GM23248 (cell line): ENCODE data around the gene APBA3. TPM values are rescaled to one million over a fixed set of nuclear protein-coding genes. Genes with fewer than 3 reads are reported as not detected.
"Not testable (repeated sequence)": the region's sequence is repeated elsewhere in the genome, so short reads cannot be mapped to it uniquely, and the experiment has no call there.

Experiments
- DNase-seq: peaks from one replicate; pipeline ENCODE4 v3.0.0-alpha.2; 2015
- H2AFZ ChIP-seq: fragments of 200-600 bp; sonication (generic); 2 replicates; pipeline ENCODE4 v1.6.1; 2016; ENCODE audit warnings: antibody characterized with exemption
- H3F3A ChIP-seq: fragments of 200-600 bp; sonication (generic); 2 replicates; pipeline ENCODE4 v1.6.1; 2016; ENCODE audit warnings: mild to moderate bottlenecking, antibody characterized with exemption, mixed run types; ENCODE audit not compliant: insufficient read depth
- H3K27ac ChIP-seq: fragments of 200-600 bp; sonication (generic); 2 replicates; pipeline ENCODE4 v1.5.1; 2016; ENCODE audit warnings: mild to moderate bottlenecking
- H3K27me3 ChIP-seq: fragments of 200-600 bp; sonication (generic); replicated peaks from 2 replicates; pipeline ENCODE4 v1.6.1; 2016; ENCODE audit warnings: mild to moderate bottlenecking; ENCODE audit not compliant: insufficient read depth
- H3K36me3 ChIP-seq: fragments of 200-600 bp; sonication (generic); 2 replicates; pipeline ENCODE4 v1.6.1; 2016; ENCODE audit warnings: low read depth, mild to moderate bottlenecking
- H3K4me1 ChIP-seq: fragments of 200-600 bp; sonication (generic); 2 replicates; pipeline ENCODE4 v1.6.1; 2016; ENCODE audit warnings: mild to moderate bottlenecking; ENCODE audit not compliant: insufficient read depth
- H3K4me2 ChIP-seq: fragments of 200-600 bp; sonication (generic); one replicate; pipeline ENCODE4 v1.6.1; 2016; ENCODE audit warnings: mild to moderate bottlenecking; ENCODE audit not compliant: unreplicated experiment
- H3K4me3 ChIP-seq: fragments of 200-600 bp; sonication (generic); 2 replicates; pipeline ENCODE4 v1.5.1; 2016; ENCODE audit warnings: mild to moderate bottlenecking
- H3K79me2 ChIP-seq: fragments of 200-600 bp; sonication (generic); 2 replicates; pipeline ENCODE4 v1.6.1; 2016; ENCODE audit warnings: mild to moderate bottlenecking; ENCODE audit not compliant: insufficient read depth
- H3K9ac ChIP-seq: fragments of 200-600 bp; sonication (generic); 2 replicates; pipeline ENCODE4 v1.6.1; 2016; ENCODE audit warnings: mild to moderate bottlenecking
- H3K9me2 ChIP-seq: fragments of 200-600 bp; sonication (generic); 2 replicates; pipeline ENCODE4 v1.6.1; 2016; ENCODE audit warnings: mixed run types, mild to moderate bottlenecking, moderate library complexity; ENCODE audit not compliant: insufficient read depth
- H3K9me3 ChIP-seq: fragments of 200-600 bp; sonication (generic); one replicate; pipeline ENCODE4 v1.6.1; 2017; ENCODE audit warnings: low read depth
- H4K20me1 ChIP-seq: fragments of 200-600 bp; sonication (generic); 2 replicates; pipeline ENCODE4 v1.6.0; 2016; ENCODE audit not compliant: insufficient read depth
- EZH2 ChIP-seq: fragments of 200-600 bp; sonication (generic); IDR thresholded peaks from 2 replicates; pipeline ENCODE4 v1.6.1; 2018; ENCODE audit warnings: antibody characterized with exemption, mild to moderate bottlenecking; ENCODE audit not compliant: insufficient read depth, poor library complexity, severe bottlenecking
- EZH2phosphoT487 ChIP-seq: fragments of 200-600 bp; sonication (generic); IDR thresholded peaks from 2 replicates; pipeline ENCODE4 v1.6.1; 2018; ENCODE audit warnings: antibody characterized with exemption, moderate library complexity, mild to moderate bottlenecking, low read depth; ENCODE audit not compliant: insufficient read depth
- WGBS, 2 experiments: methylation state at CpG; one replicate each; pipeline ENCODE4 v1.1.6; 2015 to 2017; ENCODE audit warnings: low lambda C conversion rate in 2 of 2, low coverage in 1 of 2; ENCODE audit errors: missing lambda C conversion rate in 2 of 2; 5-methylcytosine and 5-hydroxymethylcytosine counted together
- in situ Hi-C: fragments of 300-500 bp; cut with MboI; formaldehyde crosslinking; loops from 2 replicates; pipeline ENCODE4 v1.15.0; 2020
- polyA plus RNA-seq: library from polyadenylated mRNA; unstranded; fragments of >200 nt; fragmentation: Nextera tagmentation; extraction: Ambion mirVana; gene quantifications from 2 replicates; pipeline ENCODE4 v1.2.1, GENCODE V29; 2016
- total RNA-seq: library from RNA; depleted of rRNA; stranded (reverse); fragments of >200 nt; shearing (Covaris generic); gene quantifications from 2 replicates; pipeline ENCODE4 v1.2.3, GENCODE V29; 2014

Gene APBA3
- total and polyA plus RNA-seq, 2 experiments from 2014 or later, result 16.9 to 28.3 TPM

DNA sequence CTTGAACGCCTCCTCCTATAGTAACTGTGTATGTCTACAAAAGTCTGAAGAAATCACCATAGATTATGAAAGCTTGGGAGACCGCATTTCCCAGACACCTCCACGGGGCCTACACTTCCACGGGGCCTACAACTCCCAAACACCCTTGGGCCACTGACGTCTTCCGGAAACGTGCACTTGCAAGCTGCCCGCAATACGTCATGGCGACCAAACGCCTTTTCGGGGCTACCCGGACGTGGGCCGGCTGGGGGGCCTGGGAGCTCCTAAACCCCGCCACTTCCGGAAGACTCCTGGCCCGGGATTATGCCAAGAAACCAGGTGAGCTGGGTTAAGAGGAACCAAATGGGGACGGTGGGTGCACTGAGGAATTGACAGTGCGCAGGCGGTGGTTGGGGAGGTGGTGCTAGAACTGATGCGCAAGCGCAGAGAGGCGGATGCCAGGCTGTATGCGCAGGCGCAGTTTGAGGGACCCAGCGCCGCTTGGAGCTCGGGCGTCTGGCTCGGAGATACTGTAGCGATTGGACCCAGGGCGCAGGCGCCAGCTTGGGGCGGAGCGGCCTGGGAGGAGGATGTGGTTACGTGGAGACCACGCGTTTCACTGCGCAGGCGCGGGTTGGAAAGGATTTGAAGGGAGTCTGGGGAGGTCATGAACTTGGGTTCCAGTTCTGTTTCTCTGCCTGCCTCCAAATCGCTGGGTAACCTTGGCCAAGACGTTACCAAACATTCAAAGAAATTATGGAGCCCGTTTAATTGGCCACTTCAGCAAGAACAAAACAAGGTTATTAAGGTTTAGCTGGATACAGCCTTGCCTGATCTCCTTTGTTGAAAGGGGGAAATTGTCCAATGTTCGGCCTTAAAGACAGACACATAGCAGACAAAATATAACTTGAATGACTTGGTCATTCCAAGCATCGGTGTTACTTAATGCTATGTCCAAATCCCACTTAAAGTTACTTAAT is 1.3 kb upstream of the APBA3 start, which contains the start of gene MRPL54:
Gene MRPL54, plus strand, starts transcription at position 182 of the 959 bp plus-strand sequence. Its CDS starts 19 bp downstream, at position 201.
- Histone ChIP-seq H3K9me2 (no peaks in the 10 kb centered on the region), H4K20me1 (no peaks in the 10 kb centered on the region), H3K4me2 (peak within 1 kb of the TSS; percentile 77), H3K79me2 (peaks cover 43% of the 10 kb centered on the region), H3F3A (no peaks in the 10 kb centered on the region), H3K4me3 (peak within 1 kb of the TSS; percentile 96), H3K9ac (peak within 1 kb of the TSS; percentile 90), H3K36me3 (no peaks in the 10 kb centered on the region; the same call in 1 of the 2 replicates), H3K27me3 (no peaks in the 10 kb centered on the region), H3K4me1 (0 out of 2 replicates have a peak, but pooled peaks cover 8% of the 10 kb centered on the region), H3K9me3 (no peaks in the 10 kb centered on the region), H2AFZ (peak within 1 kb of the TSS; percentile 90), H3K27ac (peak within 1 kb of the TSS; percentile 94)
- peak; percentile 99 for DNase-seq
- 2 to 5% methylated on average over 47 of the region's 47 CpGs for WGBS, 2 experiments
- TF ChIP-seq EZH2phosphoT487 (no peak), EZH2 (no peak)
- in situ Hi-C loops, result no loop called here

DNA sequence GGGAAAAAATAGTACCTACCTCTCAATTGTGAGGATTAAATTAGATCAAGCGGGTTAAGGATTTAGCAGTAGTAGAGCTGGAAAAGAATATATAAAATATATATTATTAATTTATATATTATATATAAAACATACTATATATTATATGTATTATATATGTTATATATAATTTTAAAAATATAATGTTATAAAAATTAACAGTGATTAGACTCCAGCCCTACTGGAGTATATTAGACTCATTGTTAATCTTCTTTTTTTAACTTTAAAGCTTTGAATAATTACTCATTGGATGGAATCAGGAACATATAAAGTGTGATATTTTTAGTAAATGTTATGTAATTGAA is 610 bp upstream of the APBA3 start:
- H3K79me2 ChIP-seq, result peaks cover 43% of the 10 kb centered on the region
- no peak for DNase-seq
- H3F3A ChIP-seq, result no peaks in the 10 kb centered on the region
- H3K9ac ChIP-seq, result peak overlapping the region; percentile 90; the same call in 1 of the 2 replicates
- H3K9me3 ChIP-seq, result no peaks in the 10 kb centered on the region
- H3K27ac ChIP-seq, result peak overlapping the region; percentile 94
- no peaks in the 10 kb centered on the region for H4K20me1 ChIP-seq
- no peak for TF ChIP-seq EZH2phosphoT487
- TF ChIP-seq EZH2, result no peak
- no peaks in the 10 kb centered on the region for H3K9me2 ChIP-seq
- 88 to 95% methylated on average over 1 of the region's 1 CpG for WGBS, 2 experiments
- no peaks in the 10 kb centered on the region; the same call in 1 of the 2 replicates for H3K36me3 ChIP-seq
- peak overlapping the region; percentile 90; the same call in 1 of the 2 replicates for H2AFZ ChIP-seq
- H3K4me1 ChIP-seq, result 0 out of 2 replicates have a peak, but pooled peaks cover 8% of the 10 kb centered on the region
- peak overlapping the region; percentile 64 for H3K4me2 ChIP-seq
- in situ Hi-C loops, result no loop called here
- no peaks in the 10 kb centered on the region for H3K27me3 ChIP-seq
- H3K4me3 ChIP-seq, result peak overlapping the region; percentile 94; the same call in 1 of the 2 replicates

DNA sequence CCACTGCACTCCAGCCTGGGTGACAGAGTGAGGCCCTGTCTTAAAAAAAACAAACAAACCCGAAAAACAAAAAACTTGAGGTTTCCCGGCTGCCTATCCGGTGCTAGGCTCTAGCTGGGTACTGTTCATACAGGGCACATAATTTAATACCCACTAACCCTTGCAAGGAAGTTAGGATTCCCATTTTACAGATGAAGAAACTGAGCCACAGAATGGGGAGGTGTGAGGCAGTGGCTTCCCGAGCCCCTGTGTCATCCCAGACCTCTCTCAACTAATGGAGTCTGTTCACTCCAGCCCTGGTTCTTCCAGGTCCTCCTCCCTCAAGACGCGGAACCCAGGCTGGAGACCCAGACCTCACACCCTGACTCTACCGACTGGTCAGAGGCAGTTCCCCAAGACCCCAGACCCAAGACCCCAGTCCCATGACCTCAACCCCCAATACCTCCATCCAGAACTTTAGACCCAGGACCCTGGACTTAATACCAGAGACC is 576 bp downstream of the APBA3 start:
- WGBS, 2 experiments, result 5 to 13% methylated on average over 7 of the region's 7 CpGs
- Histone ChIP-seq H2AFZ (peak overlapping the region; percentile 90), H4K20me1 (no peaks in the 10 kb centered on the region), H3K36me3 (no peaks in the 10 kb centered on the region; the same call in 1 of the 2 replicates), H3K4me2 (peak overlapping the region; percentile 71), H3K27me3 (no peaks in the 10 kb centered on the region), H3F3A (no peaks in the 10 kb centered on the region), H3K79me2 (peaks cover 43% of the 10 kb centered on the region), H3K9ac (peak overlapping the region; percentile 90), H3K9me3 (no peaks in the 10 kb centered on the region), H3K4me3 (peak overlapping the region; percentile 96), H3K9me2 (no peaks in the 10 kb centered on the region), H3K4me1 (0 out of 2 replicates have a peak, but pooled peaks cover 8% of the 10 kb centered on the region), H3K27ac (peak overlapping the region; percentile 30; the same call in 1 of the 2 replicates)
- DNase-seq, result peak; percentile 54
- TF ChIP-seq EZH2phosphoT487, result no peak
- TF ChIP-seq EZH2, result no peak
- in situ Hi-C loops, result no loop called here

DNA sequence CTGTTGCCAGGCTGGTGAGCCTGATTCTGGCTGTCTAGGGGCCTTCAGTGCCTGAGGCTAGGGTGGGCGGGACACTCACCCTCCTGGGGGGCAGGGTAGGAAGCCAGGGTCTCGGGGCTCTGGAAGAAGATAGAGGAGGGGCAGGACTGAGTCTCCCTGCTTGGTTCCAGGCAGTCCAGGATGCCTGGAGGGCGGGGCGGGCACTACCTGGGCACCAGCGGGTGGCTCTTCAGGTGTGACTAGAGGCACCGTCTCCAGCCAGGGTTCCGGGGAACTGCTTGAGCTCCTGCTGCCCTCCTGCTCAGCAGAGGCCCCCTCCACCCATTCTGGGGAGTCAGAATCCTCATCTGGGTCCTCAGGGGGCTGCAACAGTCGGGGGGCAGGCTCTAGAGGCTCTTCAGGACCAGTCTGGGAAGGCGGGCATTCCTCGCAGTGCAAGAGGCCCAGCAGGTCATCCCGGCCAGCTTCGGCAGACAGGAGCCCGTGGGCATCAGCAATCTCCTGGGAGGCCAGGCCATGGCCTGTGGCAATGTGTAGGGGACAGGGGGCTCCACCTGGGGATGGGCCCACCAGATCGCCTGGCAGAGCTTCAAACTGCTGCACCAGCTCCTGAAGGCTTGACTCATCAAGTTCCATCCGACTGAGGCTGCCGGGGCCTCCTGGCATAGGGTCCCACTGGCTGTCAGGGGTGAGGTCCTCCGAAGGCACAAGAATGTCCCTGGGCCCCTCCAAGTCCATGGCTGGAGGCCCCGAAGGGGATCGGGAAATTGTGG is 1.8 kb downstream of the APBA3 start:
- peaks cover 43% of the 10 kb centered on the region for H3K79me2 ChIP-seq
- 0 out of 2 replicates have a peak, but pooled peaks cover 8% of the 10 kb centered on the region for H3K4me1 ChIP-seq
- TF ChIP-seq EZH2, result no peak
- no peak for TF ChIP-seq EZH2phosphoT487
- no peak overlapping the region for H2AFZ ChIP-seq
- no peak overlapping the region for H3K27ac ChIP-seq
- H3K9me3 ChIP-seq, result no peaks in the 10 kb centered on the region
- H3K9ac ChIP-seq, result no peak overlapping the region
- no peaks in the 10 kb centered on the region for H3K9me2 ChIP-seq
- H3F3A ChIP-seq, result no peaks in the 10 kb centered on the region
- no peaks in the 10 kb centered on the region; the same call in 1 of the 2 replicates for H3K36me3 ChIP-seq
- WGBS, 2 experiments, result 90 to 97% methylated on average over 15 to 18 of the region's 19 CpGs
- in situ Hi-C loops, result no loop called here
- H4K20me1 ChIP-seq, result no peaks in the 10 kb centered on the region
- H3K4me2 ChIP-seq, result no peak overlapping the region
- no peak overlapping the region for H3K4me3 ChIP-seq
- H3K27me3 ChIP-seq, result no peaks in the 10 kb centered on the region
- DNase-seq, result no peak

DNA sequence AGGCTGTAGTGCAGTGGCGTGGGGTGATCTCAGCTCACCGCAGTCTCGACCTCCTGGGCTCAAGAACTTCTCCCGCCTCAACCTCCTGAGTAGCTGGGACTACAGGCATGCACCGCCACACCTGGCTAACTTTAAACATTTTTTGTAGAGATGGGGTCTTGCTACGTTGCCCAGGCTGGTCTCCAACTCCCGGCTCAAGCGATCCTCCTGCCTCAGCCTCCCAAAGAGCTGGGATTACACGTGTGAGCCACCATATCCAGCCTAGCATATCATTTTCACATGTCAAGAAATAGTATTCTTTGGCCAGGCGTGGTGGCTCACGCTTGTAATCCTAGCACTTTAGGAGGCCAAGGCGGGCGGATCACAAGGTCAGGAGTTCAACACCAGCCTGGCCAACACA is 3.2 kb downstream of the APBA3 start:
- H3K27me3 ChIP-seq, H3F3A ChIP-seq, H3K9me2 ChIP-seq, H3K9ac ChIP-seq, H3K36me3 ChIP-seq, H4K20me1 ChIP-seq, H3K4me3 ChIP-seq, H2AFZ ChIP-seq, H3K4me2 ChIP-seq, H3K4me1 ChIP-seq, H3K27ac ChIP-seq, H3K9me3 ChIP-seq, DNase-seq, in situ Hi-C loops: not testable (repeated sequence)
- H3K79me2 ChIP-seq, result peaks cover 30% of the 10 kb centered on the region
- WGBS, 2 experiments, result 96 to 97% methylated on average over 13 of the region's 13 CpGs

DNA sequence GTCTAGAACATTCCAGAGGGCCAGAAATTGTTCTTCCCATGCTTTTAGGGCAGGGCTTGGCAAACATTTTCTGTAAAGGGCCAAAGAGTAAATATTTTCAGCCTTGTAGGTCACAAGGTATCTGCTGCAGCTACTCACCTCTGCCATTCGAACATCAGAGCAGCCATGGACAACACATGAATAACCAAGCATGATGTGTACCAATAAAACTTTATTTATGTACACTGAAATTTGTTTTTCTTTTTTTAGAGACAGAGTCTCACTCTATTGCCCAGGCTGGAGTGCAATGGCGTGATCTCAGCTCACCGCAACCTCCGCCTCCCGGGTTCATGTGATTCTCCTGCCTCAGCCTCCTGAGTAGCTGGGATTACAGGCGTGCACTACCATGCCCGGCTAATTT is 3.8 kb downstream of the APBA3 start:
- H3K79me2 ChIP-seq, result peaks cover 28% of the 10 kb centered on the region
- H3K9me3 ChIP-seq, H3K4me1 ChIP-seq, in situ Hi-C loops, H3K27me3 ChIP-seq, H4K20me1 ChIP-seq, H3K27ac ChIP-seq, H3K4me2 ChIP-seq, H3K4me3 ChIP-seq, H2AFZ ChIP-seq, H3F3A ChIP-seq, H3K36me3 ChIP-seq, DNase-seq, H3K9ac ChIP-seq, H3K9me2 ChIP-seq: not testable (repeated sequence)
- 97 to 98% methylated on average over 7 of the region's 7 CpGs for WGBS, 2 experiments
